Natural killer cell (primary cell): ENCODE results near the gene ZNF487. TPM values are rescaled to one million over a fixed set of nuclear protein-coding genes. Genes with fewer than 3 reads are reported as not detected.
A peak's percentile ranks its signal among the peaks of the same experiment; 100 is the strongest.

Experiments used
- ATAC-seq, 3 donors: fragments of 150-1000 bp in 2 of 3; fragments of 200-7000 bp in 1 of 3; cut with Tn5 transposase; 1 replicate in 1 of 3; 2 replicates in 2 of 3; pipeline ENCODE4 v1.10.0; 2021; ENCODE audit warnings: mild to moderate bottlenecking in 2 of 3, moderate library complexity in 2 of 3
- DNase-seq, 2 donors: peaks; one replicate each; pipeline versions ENCODE4 v3.0.0 to v3.0.0-alpha.2; 2013 to 2021; ENCODE audit warnings: mixed read lengths in 1 of 2
- H3K27ac ChIP-seq: one replicate; pipeline ENCODE4 v1.5.1; 2013; ENCODE audit warnings: mild to moderate bottlenecking, low read length
- H3K27me3 ChIP-seq: one replicate; pipeline ENCODE4 v1.6.1; 2013; ENCODE audit warnings: low read length; ENCODE audit not compliant: control insufficient read depth, insufficient read depth
- H3K36me3 ChIP-seq: one replicate; pipeline ENCODE4 v1.6.1; 2013; ENCODE audit warnings: low read length; ENCODE audit not compliant: control insufficient read depth, insufficient read depth
- H3K4me1 ChIP-seq: one replicate; pipeline ENCODE4 v1.6.1; 2013; ENCODE audit warnings: low read length; ENCODE audit not compliant: control insufficient read depth, insufficient read depth
- H3K4me3 ChIP-seq: one replicate; pipeline ENCODE4 v1.5.1; 2013; ENCODE audit warnings: low read length
- H3K9me3 ChIP-seq: one replicate; pipeline ENCODE4 v1.6.1; 2013; ENCODE audit warnings: low read length; ENCODE audit not compliant: control insufficient read depth, insufficient read depth
- H3K27ac Mint-ChIP-seq, 2 donors: one replicate each; pipeline ENCODE4 v1.8.0; 2022; ENCODE audit warnings: mild to moderate bottlenecking in 2 of 2, mixed read lengths in 2 of 2, moderate library complexity in 1 of 2
- H3K27me3 Mint-ChIP-seq, 2 donors: one replicate each; pipeline ENCODE4 v1.8.0; 2022; ENCODE audit warnings: low read depth in 2 of 2, mixed read lengths in 2 of 2
- H3K36me3 Mint-ChIP-seq: one replicate; pipeline ENCODE4 v1.8.0; 2022; ENCODE audit warnings: mixed read lengths
- H3K4me1 Mint-ChIP-seq, 2 donors: one replicate each; pipeline ENCODE4 v1.8.0; 2022; ENCODE audit warnings: mixed read lengths in 2 of 2
- H3K4me3 Mint-ChIP-seq: one replicate; pipeline ENCODE4 v1.8.0; 2022; ENCODE audit warnings: mild to moderate bottlenecking, moderate library complexity, mixed read lengths
- H3K9me3 Mint-ChIP-seq, 2 donors: one replicate each; pipeline ENCODE4 v1.8.0; 2022; ENCODE audit warnings: mixed read lengths in 2 of 2
- CTCF ChIP-seq: fragments of 200-600 bp; IDR thresholded peaks from one replicate; pipeline ENCODE4 v1.8.0; 2022; ENCODE audit warnings: antibody characterized with exemption
- WGBS: methylation state at CpG from one replicate; pipeline ENCODE4 v1.1.7; 2013; ENCODE audit warnings: missing lambda C conversion rate; ENCODE audit not compliant: insufficient coverage; 5-methylcytosine and 5-hydroxymethylcytosine counted together
- intact Hi-C: fragments of 100-400 bp; cut with micrococcal nuclease; formaldehyde crosslinking; loops from one replicate; pipeline ENCODE4 v1.14.2; 2022
- total RNA-seq, 4 donors: library from RNA; stranded (reverse); fragments of 120-200 nt in 1 of 4; gene quantifications; one replicate each; pipeline versions ENCODE4 v1.2.3 to v1.2.4, GENCODE V29; 2013 to 2022

The ZNF487 gene
- total RNA-seq, 3 donors from 2014 or later (not counting 1 experiment from before 2014, with no cell fraction given): 19.1 to 30.8 (median 22.8) TPM

DNA sequence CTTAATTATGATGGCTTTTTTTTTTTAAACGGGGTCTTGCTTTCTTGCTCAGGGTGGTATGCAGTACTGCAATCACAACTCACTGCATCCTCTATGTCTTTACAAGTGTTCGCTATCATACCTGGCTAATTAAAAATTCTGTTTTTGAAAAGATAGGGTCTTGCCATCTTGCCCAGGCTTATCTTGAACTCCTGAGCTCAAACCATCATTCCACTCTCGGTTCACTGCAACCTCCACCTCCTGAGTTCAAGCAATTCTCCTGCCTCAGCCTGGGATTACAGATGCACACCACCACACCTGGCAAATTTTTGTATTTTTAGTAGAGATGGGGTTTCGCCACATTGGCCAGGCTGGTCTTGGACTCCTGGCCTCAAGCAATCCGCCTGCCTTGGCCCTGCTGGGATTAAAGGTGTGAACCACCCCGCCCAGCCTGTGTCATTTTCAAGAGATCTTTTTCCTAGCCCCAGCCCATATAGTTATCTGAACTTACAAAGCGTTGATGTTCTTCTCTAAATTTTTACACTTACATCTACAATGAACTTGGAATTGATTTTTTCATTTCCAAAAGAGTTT is 33.9 kb upstream of the ZNF487 start:
- H3K9me3 ChIP-seq: no peaks in the 10 kb centered on the region
- peak overlapping the region; percentile 99 for H3K27ac Mint-ChIP-seq
- no peak overlapping the region for H3K4me3 ChIP-seq
- TF ChIP-seq CTCF: no peak
- no peaks in the 10 kb centered on the region for H3K27me3 ChIP-seq
- peaks cover 60 to 62% of the 10 kb centered on the region in 2 donors for H3K4me1 Mint-ChIP-seq
- DNase-seq (no peak), ATAC-seq (no peak)
- intact Hi-C loops: no loop called here
- H3K9me3 Mint-ChIP-seq: no peaks in the 10 kb centered on the region
- no peaks in the 10 kb centered on the region for H3K27me3 Mint-ChIP-seq
- WGBS: 51% methylated on average over 6 of the region's 7 CpGs
- H3K27ac ChIP-seq: peak overlapping the region; percentile 99
- peak overlapping the region; percentile 63 for H3K4me3 Mint-ChIP-seq
- no peaks in the 10 kb centered on the region for H3K36me3 Mint-ChIP-seq
- peaks cover 14% of the 10 kb centered on the region for H3K36me3 ChIP-seq
- peaks cover 65% of the 10 kb centered on the region for H3K4me1 ChIP-seq

DNA sequence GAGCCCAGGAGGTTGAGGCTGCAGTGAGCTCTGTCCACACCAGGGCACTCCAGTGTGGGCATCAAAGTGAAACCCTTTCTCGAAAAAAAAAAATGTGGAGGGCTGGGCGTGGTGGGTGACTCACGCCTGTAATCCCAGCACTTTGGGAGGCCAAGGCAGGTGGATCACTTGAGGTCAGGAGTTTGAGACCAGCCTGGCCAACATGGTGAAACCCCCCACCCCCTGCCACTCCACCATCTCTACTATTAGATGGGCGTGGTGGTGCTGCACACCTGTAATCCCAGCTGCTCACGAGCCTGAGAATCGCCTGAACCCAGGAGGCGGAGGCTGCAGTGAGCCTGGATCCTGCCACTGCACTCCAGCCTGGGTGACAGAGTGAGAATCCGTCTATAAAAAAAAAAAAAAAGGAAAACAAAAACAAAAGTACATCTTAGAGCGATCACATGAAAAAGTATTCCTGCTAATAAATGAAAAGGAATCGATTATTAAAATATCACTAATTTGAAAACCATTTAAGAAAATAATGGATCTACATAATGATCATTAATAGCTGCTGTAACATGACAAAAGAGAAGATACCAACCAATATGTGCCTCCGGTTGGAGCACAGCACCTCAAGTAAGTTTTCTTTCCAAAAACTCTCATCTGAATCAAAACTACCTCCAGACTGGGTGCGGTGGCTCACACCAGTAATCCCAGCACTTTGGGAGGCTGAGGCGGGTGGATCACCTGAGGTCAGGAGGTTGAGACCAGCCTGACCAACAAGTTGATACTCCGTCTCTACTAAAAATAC is 32.8 kb upstream of the ZNF487 start:
- no peaks in the 10 kb centered on the region for H3K27me3 Mint-ChIP-seq
- Histone ChIP-seq H3K27me3 (no peaks in the 10 kb centered on the region), H3K27ac (peak overlapping the region; percentile 99), H3K4me1 (peaks cover 60% of the 10 kb centered on the region), H3K9me3 (no peaks in the 10 kb centered on the region), H3K4me3 (no peak overlapping the region), H3K36me3 (peaks cover 14% of the 10 kb centered on the region)
- intact Hi-C loops: no loop called here
- H3K9me3 Mint-ChIP-seq: no peaks in the 10 kb centered on the region
- peaks cover 60 to 70% of the 10 kb centered on the region in 2 donors for H3K4me1 Mint-ChIP-seq
- DNase-seq: peak in 1 of 2 donors; percentile 44
- 48% methylated on average over 10 of the region's 14 CpGs for WGBS
- H3K4me3 Mint-ChIP-seq: peak overlapping the region; percentile 99
- ATAC-seq: no peak
- no peaks in the 10 kb centered on the region for H3K36me3 Mint-ChIP-seq
- H3K27ac Mint-ChIP-seq: peak overlapping the region; percentile 99
- TF ChIP-seq CTCF: no peak

- Histone ChIP-seq H3K27me3 (no peaks in the 10 kb centered on the region), H3K4me3 (peak overlapping the region; percentile 8), H3K9me3 (no peaks in the 10 kb centered on the region), H3K36me3 (peaks cover 10% of the 10 kb centered on the region), H3K27ac (peak overlapping the region; percentile 99), H3K4me1 (peaks cover 60% of the 10 kb centered on the region)
- DNase-seq (peak in 1 of 2 donors; percentile 57), ATAC-seq (peak in 1 of 3 donors; percentile 3)
- WGBS: 0% methylated on average over 4 of the region's 6 CpGs
- Mint-ChIP-seq H3K4me1 (peaks cover 59 to 70% of the 10 kb centered on the region in 2 donors), H3K9me3 (no peaks in the 10 kb centered on the region), H3K4me3 (peak overlapping the region; percentile 99), H3K27ac (peak overlapping the region; percentile 99), H3K36me3 (no peaks in the 10 kb centered on the region), H3K27me3 (no peaks in the 10 kb centered on the region)
- intact Hi-C loops: loop anchor here (5.0 kb wide), 2 partner anchors 168 to 267 kb away; partner anchors contain the start of genes CSGALNACT2 and ZNF239
- TF ChIP-seq CTCF: no peak
Measured at GRCh38 chr10:43404704-43405084, 32.2 kb upstream of the ZNF487 start.
